Activated T-helper 9 cell treated with anti-CD3 and anti-CD28 coated beads, Interleukin-2, amount 50 U/mL, for 16 hours (primary cell): Measurements from ENCODE around the gene RUNX1.
"Not testable (repeated sequence)": the region's sequence is repeated elsewhere in the genome, so short reads cannot be mapped to it uniquely, and the experiment has no call there.

ENCODE experiments used
- DNase-seq: peaks from one replicate; pipeline ENCODE4 v3.0.0-alpha.2; 2020; ENCODE audit warnings: low read depth

Gene RUNX1

GRCh38 chr21:34806423-34806822 is 242.7 kb downstream of the RUNX1 start:
- DNase-seq: no peak

- DNase-seq: no peak
These were observed 243.9 kb downstream of the RUNX1 start for GRCh38 chr21:34805157-34805556.

GRCh38 chr21:34804584-34804983 is 244.5 kb downstream of the RUNX1 start:
- DNase-seq: not testable (repeated sequence)

GRCh38 chr21:34803782-34804370 is 245.2 kb downstream of the RUNX1 start:
- DNase-seq: no peak

- DNase-seq: no peak
These were observed 246.8 kb downstream of the RUNX1 start for GRCh38 chr21:34802180-34802899.

GRCh38 chr21:34801519-34802132 is 247.5 kb downstream of the RUNX1 start:
- no peak for DNase-seq

GRCh38 chr21:34800797-34801518 is 248.1 kb downstream of the RUNX1 start:
- DNase-seq: no peak

GRCh38 chr21:34799092-34799491 is 250.0 kb downstream of the RUNX1 start:
- no peak for DNase-seq

- DNase-seq: no peak
These were observed 251.1 kb downstream of the RUNX1 start for GRCh38 chr21:34797921-34798535.

GRCh38 chr21:34797201-34797525 is 251.9 kb downstream of the RUNX1 start:
- no peak for DNase-seq

GRCh38 chr21:34796518-34797200 is 252.4 kb downstream of the RUNX1 start:
- DNase-seq: no peak

GRCh38 chr21:34795548-34796180 is 253.4 kb downstream of the RUNX1 start:
- no peak for DNase-seq

GRCh38 chr21:34795175-34795547 is 253.9 kb downstream of the RUNX1 start:
- DNase-seq: no peak

- DNase-seq: no peak
These were observed 254.4 kb downstream of the RUNX1 start for GRCh38 chr21:34794686-34795085.

GRCh38 chr21:34793471-34793870 is 255.6 kb downstream of the RUNX1 start:
- no peak for DNase-seq

- DNase-seq: no peak
These were observed 256.5 kb downstream of the RUNX1 start for GRCh38 chr21:34792504-34793089.

- no peak for DNase-seq
These were observed 257.2 kb downstream of the RUNX1 start for GRCh38 chr21:34791776-34792503.

- DNase-seq: no peak
These were observed 258.3 kb downstream of the RUNX1 start for GRCh38 chr21:34790834-34791233.

- DNase-seq: no peak
These were observed 258.8 kb downstream of the RUNX1 start for GRCh38 chr21:34790341-34790740.

GRCh38 chr21:34788879-34789278 is 260.2 kb downstream of the RUNX1 start:
- DNase-seq: no peak
